Brain microvascular endothelial cell (primary cell): ENCODE measurements around the gene SBK3.
"Not testable (repeated sequence)": the region's sequence is repeated elsewhere in the genome, so short reads cannot be mapped to it uniquely, and the experiment has no call there.

Experiments used
- DNase-seq: peaks from one replicate; pipeline ENCODE4 v3.0.0-alpha.2; 2020
- H3K27ac ChIP-seq: fragments of 250-450 bp; sonication (Bioruptor Pico); 2 replicates; pipeline ENCODE4 v1.5.1; 2020; ENCODE audit warnings: mild to moderate bottlenecking, moderate library complexity
- H3K27me3 ChIP-seq: fragments of 250-450 bp; sonication (Bioruptor Pico); replicated peaks from 2 replicates; pipeline ENCODE4 v1.5.1; 2020; ENCODE audit warnings: mild to moderate bottlenecking
- H3K36me3 ChIP-seq: fragments of 250-450 bp; sonication (Bioruptor Pico); replicated peaks from 2 replicates; pipeline ENCODE4 v1.5.1; 2020; ENCODE audit warnings: mild to moderate bottlenecking
- H3K4me3 ChIP-seq: 2 replicates; pipeline ENCODE4 v1.5.1; 2011; ENCODE audit warnings: low read depth, mild to moderate bottlenecking, control low read depth, low read length, moderate library complexity
- in situ Hi-C: cut with HindIII; loops from 2 replicates; pipeline ENCODE4 v1.10.0; 2017; ENCODE audit warnings: low sequenced_read_pairs, low pct_ligation_motif_present
- TF ChIP-seq, protein P1 (sequence below): IDR thresholded peaks from 2 replicates; pipeline ENCODE4 v1.5.1; 2011; ENCODE audit warnings: low read depth, mild to moderate bottlenecking, moderate library complexity, low read length, control low read depth, inconsistent platforms; ENCODE audit errors: missing control alignments

The SBK3 gene

DNA sequence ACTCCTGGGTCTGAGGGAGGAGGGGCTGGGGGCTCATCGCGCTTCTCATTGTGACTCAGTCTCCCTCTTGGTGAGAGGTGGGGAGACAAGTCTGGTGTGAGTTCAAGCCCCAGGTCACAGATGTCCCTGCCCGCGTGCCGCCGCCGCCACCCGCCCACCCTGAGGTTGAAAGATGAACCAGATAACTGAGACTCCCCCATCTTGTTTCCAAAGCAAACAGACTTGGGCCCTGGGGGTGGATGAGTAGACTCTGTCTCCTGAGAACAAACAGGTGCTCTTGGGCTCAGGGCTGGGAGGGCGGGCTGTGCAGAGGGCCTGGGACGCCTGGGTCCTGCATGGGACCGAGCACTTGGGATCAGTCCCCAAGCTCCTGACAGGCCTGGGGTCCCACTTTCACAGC lies 9.0 kb downstream of the SBK3 start:
- H3K36me3 ChIP-seq: no peaks in the 10 kb centered on the region
- no peak for DNase-seq
- in situ Hi-C loops: no loop called here
- no peak overlapping the region for H3K4me3 ChIP-seq
- no peak overlapping the region for H3K27ac ChIP-seq
- TF ChIP-seq, protein P1, sequence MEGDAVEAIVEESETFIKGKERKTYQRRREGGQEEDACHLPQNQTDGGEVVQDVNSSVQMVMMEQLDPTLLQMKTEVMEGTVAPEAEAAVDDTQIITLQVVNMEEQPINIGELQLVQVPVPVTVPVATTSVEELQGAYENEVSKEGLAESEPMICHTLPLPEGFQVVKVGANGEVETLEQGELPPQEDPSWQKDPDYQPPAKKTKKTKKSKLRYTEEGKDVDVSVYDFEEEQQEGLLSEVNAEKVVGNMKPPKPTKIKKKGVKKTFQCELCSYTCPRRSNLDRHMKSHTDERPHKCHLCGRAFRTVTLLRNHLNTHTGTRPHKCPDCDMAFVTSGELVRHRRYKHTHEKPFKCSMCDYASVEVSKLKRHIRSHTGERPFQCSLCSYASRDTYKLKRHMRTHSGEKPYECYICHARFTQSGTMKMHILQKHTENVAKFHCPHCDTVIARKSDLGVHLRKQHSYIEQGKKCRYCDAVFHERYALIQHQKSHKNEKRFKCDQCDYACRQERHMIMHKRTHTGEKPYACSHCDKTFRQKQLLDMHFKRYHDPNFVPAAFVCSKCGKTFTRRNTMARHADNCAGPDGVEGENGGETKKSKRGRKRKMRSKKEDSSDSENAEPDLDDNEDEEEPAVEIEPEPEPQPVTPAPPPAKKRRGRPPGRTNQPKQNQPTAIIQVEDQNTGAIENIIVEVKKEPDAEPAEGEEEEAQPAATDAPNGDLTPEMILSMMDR: no peak
- H3K27me3 ChIP-seq: no peaks in the 10 kb centered on the region

DNA sequence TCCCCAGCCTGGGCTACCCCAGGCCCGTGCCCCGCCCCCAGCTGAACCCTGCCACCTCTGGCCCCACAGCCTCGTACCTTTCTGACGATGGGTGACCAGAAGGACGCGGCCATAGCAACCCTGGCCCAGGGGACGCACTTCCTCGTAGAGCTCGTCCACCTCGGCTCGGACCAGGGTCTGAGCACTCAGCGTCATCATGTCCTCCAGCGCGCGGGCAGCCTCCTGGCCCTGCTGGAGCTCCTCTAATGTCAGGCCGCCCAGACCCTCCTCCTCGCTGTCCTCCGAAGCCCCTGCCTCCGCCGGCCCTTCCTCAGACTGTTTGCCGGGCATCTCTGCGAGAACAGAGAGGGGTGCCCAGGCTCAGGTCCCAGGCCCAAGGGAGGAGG lies 9.4 kb downstream of the SBK3 start:
- in situ Hi-C loops: no loop called here
- DNase-seq: no peak
- TF ChIP-seq, protein P1: no peak

DNA sequence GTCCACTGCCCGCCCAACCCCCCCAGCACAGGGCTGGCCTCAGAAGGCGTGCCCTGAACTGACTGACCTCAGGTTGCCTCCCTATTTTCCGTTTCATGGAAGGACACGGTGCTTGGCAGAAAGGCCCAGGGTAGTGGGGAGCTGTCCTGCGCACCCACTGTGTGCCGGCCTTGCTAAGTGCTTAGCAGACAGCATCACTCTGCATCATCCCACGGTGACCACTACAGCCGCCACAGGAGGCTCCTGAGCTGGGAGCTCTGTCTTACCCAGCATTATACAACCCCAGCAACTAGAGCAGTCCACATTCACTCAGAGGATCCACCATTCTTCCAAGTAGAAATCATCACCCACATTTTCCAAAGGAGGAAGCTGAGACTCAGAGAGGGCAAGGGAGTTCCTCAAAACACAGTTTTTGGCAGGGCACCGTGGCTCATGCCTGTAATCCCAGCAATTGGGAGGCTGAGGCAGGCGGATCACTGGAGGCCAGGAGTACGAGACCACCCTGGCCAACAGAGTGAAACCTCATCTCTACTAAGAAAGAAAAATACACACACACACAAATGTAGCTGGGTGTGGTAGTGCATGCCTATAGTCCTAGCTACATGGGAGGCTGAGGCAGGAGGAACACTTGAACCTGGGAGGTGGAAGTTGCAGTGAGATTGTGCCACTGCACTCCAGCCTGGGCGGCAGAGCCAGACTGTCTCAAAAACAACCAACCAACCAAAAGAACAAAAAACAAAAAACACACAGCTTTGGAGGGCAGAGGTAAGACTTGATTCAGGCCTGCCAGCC lies 10.0 kb downstream of the SBK3 start:
- in situ Hi-C loops: no loop called here
- TF ChIP-seq, protein P1: no peak
- no peak overlapping the region for H3K4me3 ChIP-seq
- H3K27ac ChIP-seq: no peak overlapping the region
- H3K27me3 ChIP-seq: no peaks in the 10 kb centered on the region
- no peaks in the 10 kb centered on the region for H3K36me3 ChIP-seq
- no peak for DNase-seq

More for the DNA sequence above, 9.4 kb downstream of the SBK3 start:
- Histone ChIP-seq H3K4me3 (no peak overlapping the region), H3K27me3 (no peaks in the 10 kb centered on the region), H3K36me3 (no peaks in the 10 kb centered on the region), H3K27ac (no peak overlapping the region)

DNA sequence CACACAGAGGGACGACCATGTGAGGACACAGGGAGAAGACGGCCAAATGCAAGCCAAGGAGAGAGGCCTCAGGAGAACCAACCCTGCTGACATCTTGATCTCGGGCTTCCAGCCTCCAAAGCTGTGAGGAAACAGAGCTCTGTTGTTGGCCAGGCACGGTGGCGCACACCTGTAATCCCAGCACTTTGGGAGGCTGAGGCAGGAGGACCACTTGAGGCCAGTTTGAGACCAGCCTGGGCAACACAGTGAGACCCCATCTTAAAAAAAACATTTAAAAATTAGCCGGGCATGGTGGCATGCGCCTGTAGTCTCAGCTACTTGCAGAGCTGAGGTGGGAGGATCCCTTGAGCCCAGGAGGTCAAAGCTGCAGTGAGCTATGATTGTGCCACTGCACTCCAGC lies 11.1 kb downstream of the SBK3 start:
- H3K4me3 ChIP-seq, H3K36me3 ChIP-seq, in situ Hi-C loops, DNase-seq, H3K27ac ChIP-seq, H3K27me3 ChIP-seq: not testable (repeated sequence)

DNA sequence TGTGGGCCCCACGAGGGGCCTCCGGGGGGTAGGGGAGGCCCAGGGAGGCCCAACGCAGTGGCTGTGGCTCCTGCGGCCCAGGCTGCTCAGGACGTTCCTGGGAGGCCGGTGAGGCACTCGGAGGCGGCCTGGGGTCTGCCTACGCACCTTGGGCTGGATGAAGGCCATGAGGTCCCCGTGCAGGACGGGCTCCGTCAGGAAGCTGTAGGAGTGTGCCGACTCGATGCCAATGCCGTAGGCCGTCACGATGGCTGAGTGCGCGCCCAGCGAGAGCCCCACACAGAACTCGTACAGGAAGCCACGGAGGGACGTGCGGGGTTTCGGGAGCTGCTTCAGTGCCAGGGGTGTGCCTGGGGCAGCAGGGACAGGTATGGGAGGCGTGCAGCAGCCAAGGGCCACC lies 14.3 kb downstream of the SBK3 start:
- Histone ChIP-seq H3K27me3 (no peaks in the 10 kb centered on the region), H3K36me3 (no peaks in the 10 kb centered on the region), H3K4me3 (no peak overlapping the region), H3K27ac (no peak overlapping the region)
- in situ Hi-C loops: no loop called here
- no peak for DNase-seq
- TF ChIP-seq, protein P1: no peak

DNA sequence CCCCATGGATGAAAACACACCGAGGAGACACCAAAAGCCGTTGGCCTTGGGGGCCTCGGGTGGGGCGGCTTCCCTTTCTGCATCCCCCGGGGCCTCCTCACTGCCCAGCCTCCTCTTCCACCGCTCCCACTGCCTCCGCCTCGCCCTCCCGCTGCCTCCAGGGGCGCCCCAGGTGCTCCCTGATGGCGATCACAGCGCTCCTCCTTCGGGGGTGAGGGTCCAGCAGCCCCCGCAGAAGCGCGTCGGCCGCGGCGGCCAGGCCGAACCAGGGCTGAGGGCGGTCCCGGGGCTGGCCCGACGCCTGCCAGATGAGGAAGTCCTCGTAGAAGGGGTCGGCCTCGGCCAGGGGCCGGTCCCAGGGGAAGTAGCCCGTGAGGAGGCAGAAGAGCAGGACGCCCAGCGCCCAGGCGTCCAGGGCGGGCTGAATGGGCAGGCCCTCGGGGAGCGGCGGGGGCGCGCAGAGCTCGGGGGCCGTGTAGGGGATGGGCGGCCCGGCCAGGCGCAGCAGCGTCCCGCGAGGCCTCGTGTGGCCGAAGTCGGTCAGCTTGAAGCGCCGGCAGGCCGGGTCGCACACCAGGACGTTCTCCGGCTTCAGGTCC lies 15.6 kb downstream of the SBK3 start:
- Histone ChIP-seq H3K4me3 (no peak overlapping the region), H3K27me3 (no peaks in the 10 kb centered on the region), H3K27ac (no peak overlapping the region), H3K36me3 (no peaks in the 10 kb centered on the region)
- TF ChIP-seq, protein P1: no peak
- no peak for DNase-seq
- in situ Hi-C loops: no loop called here
